A204.1 (cell line): ENCODE results near the gene MTUS2.

ENCODE experiments used
- FAIRE-seq: peaks from 2 replicates; lab custom pipeline; 2012; peaks lifted over from hg19 to GRCh38; lab: Jason Lieb, UNC

The MTUS2 gene

GRCh38 chr13:29038700-29039099 lies 218.6 kb downstream of the MTUS2 start:
- no peak for FAIRE-seq

- FAIRE-seq: no peak
Observed at GRCh38 chr13:29039212-29039611, 219.1 kb downstream of the MTUS2 start.

- no peak for FAIRE-seq
Observed at GRCh38 chr13:29046588-29046987, 226.4 kb downstream of the MTUS2 start.

- FAIRE-seq: no peak
Observed at GRCh38 chr13:29049524-29049923, 229.4 kb downstream of the MTUS2 start.

GRCh38 chr13:29050719-29051118 lies 230.6 kb downstream of the MTUS2 start:
- no peak for FAIRE-seq

- no peak for FAIRE-seq
Observed at GRCh38 chr13:29059800-29060199, 239.7 kb downstream of the MTUS2 start.

- no peak for FAIRE-seq
Observed at GRCh38 chr13:29065142-29065541, 245.0 kb downstream of the MTUS2 start.

- FAIRE-seq: no peak
Observed at GRCh38 chr13:29067306-29067945, 247.3 kb downstream of the MTUS2 start.

GRCh38 chr13:29073755-29074154 lies 253.6 kb downstream of the MTUS2 start:
- FAIRE-seq: no peak

- no peak for FAIRE-seq
Observed at GRCh38 chr13:29077051-29077813, 257.1 kb downstream of the MTUS2 start.

- FAIRE-seq: no peak
Observed at GRCh38 chr13:29081036-29081435, 260.9 kb downstream of the MTUS2 start.

GRCh38 chr13:29081697-29082440 lies 261.7 kb downstream of the MTUS2 start:
- no peak for FAIRE-seq

- FAIRE-seq: no peak
Observed at GRCh38 chr13:29099781-29100406, 279.8 kb downstream of the MTUS2 start.

- FAIRE-seq: no peak
Observed at GRCh38 chr13:29100758-29101157, 280.6 kb downstream of the MTUS2 start.

GRCh38 chr13:29101409-29101808 lies 281.3 kb downstream of the MTUS2 start:
- FAIRE-seq: no peak

GRCh38 chr13:29101905-29102304 lies 281.8 kb downstream of the MTUS2 start:
- no peak for FAIRE-seq

- no peak for FAIRE-seq
Observed at GRCh38 chr13:29103065-29103800, 283.1 kb downstream of the MTUS2 start.

- no peak for FAIRE-seq
Observed at GRCh38 chr13:29104461-29104860, 284.3 kb downstream of the MTUS2 start.

- no peak for FAIRE-seq
Observed at GRCh38 chr13:29105779-29106178, 285.6 kb downstream of the MTUS2 start.

GRCh38 chr13:29106651-29107050 lies 286.5 kb downstream of the MTUS2 start:
- FAIRE-seq: no peak

- FAIRE-seq: no peak
Observed at GRCh38 chr13:29108068-29108786, 288.1 kb downstream of the MTUS2 start.
